K562 (cell line): ENCODE measurements around the gene TTC6. TPM values are rescaled to one million over a fixed set of nuclear protein-coding genes. Genes with fewer than 3 reads are reported as not detected.

Experiments
- ATAC-seq: fragments of 200-7000 bp; cut with Tn5 transposase; 3 replicates; pipeline ENCODE4 v1.9.1; 2020; ENCODE audit warnings: moderate library complexity
- BruUV-seq: library from RNA; stranded (reverse); fragments of 400-500 nt; replicated peaks from 2 replicates; lab custom pipeline; 2021; lab: Mats Ljungman, UMichigan
- CTCF ChIA-PET: fragments of 300-600 bp; formaldehyde crosslinking; extraction: SDS; loops from one replicate; lab custom pipeline; 2021; ENCODE audit warnings: low intra/inter-chr PET ratio; lab: Yijun Ruan, JAX
- POLR2A ChIA-PET: fragments of 300-600, 350-650 bp; sonication (Branson Sonifier 250); formaldehyde crosslinking; extraction: SDS; loops from one replicate; lab custom pipeline; 2021; ENCODE audit warnings: antibody characterized with exemption, inconsistent platforms; lab: Yijun Ruan, JAX
- DNase-seq, 4 experiments: peaks; one replicate each; pipeline versions ENCODE4 v3.0.0 to v3.0.0-alpha.2; 2011 to 2018; ENCODE audit warnings: low spot score in 3 of 4, mixed read lengths in 3 of 4; ENCODE audit errors: extremely low read depth in 1 of 4
- FAIRE-seq: peaks from 2 replicates; lab custom pipeline; 2011; peaks lifted over from hg19 to GRCh38; lab: Jason Lieb, UNC
- H2AFZ ChIP-seq: 2 replicates; pipeline ENCODE4 v1.6.0; 2011; ENCODE audit warnings: low read depth, low read length, control low read depth, inconsistent platforms
- H3K27ac ChIP-seq: fragments of 200-600 bp; 3 replicates; pipeline ENCODE4 v1.8.0; 2011; ENCODE audit warnings: low read depth, mild to moderate bottlenecking, control low read depth, inconsistent platforms, low read length, moderate library complexity, mixed read lengths; ENCODE audit errors: extremely low read depth
- H3K27me3 ChIP-seq, 2 experiments: fragments of 300-600 bp in 1 of 2; 2 replicates in 1 of 2; 3 replicates in 1 of 2; pipeline versions ENCODE4 v1.6.0 to v1.8.0; 2011; ENCODE audit warnings: inconsistent platforms in 2 of 2, low read length in 2 of 2, mild to moderate bottlenecking in 1 of 2, mixed read lengths in 1 of 2, moderate library complexity in 1 of 2; ENCODE audit not compliant: control insufficient read depth in 2 of 2, insufficient read depth in 2 of 2
- H3K36me3 ChIP-seq: fragments of 300-600 bp; 3 replicates; pipeline ENCODE4 v1.8.0; 2011; ENCODE audit warnings: mild to moderate bottlenecking, low read length, inconsistent platforms; ENCODE audit not compliant: control insufficient read depth, insufficient read depth
- H3K4me1 ChIP-seq, 2 experiments: fragments of 200-600 bp in 1 of 2; replicated peaks in 1 of 2; 2 replicates in 1 of 2; 3 replicates in 1 of 2; pipeline versions ENCODE4 v1.5.1 to v1.8.0; 2011; ENCODE audit warnings: inconsistent platforms in 2 of 2, low read length in 2 of 2, mild to moderate bottlenecking in 1 of 2, mixed read lengths in 1 of 2, moderate library complexity in 1 of 2; ENCODE audit not compliant: control insufficient read depth in 2 of 2, insufficient read depth in 2 of 2
- H3K4me2 ChIP-seq: 2 replicates; pipeline ENCODE4 v1.6.1; 2011; ENCODE audit warnings: low read length, control low read depth, inconsistent platforms, mixed read lengths; ENCODE audit not compliant: insufficient read depth
- H3K4me3 ChIP-seq: fragments of 200-600 bp; sonication (generic), shearing (Covaris generic); 2 replicates; pipeline ENCODE4 v1.5.1; 2016; ENCODE audit warnings: control low read depth, inconsistent platforms
- H3K79me2 ChIP-seq: fragments of 200-600 bp; 3 replicates; pipeline ENCODE4 v1.8.0; 2011; ENCODE audit warnings: low read length, inconsistent platforms; ENCODE audit not compliant: control insufficient read depth, insufficient read depth
- H3K9ac ChIP-seq, 2 experiments: 2 replicates each; pipeline versions ENCODE4 v1.6.0 to v1.6.1; 2011; ENCODE audit warnings: low read depth in 2 of 2, low read length in 2 of 2, control low read depth in 1 of 2, inconsistent platforms in 1 of 2, mild to moderate bottlenecking in 1 of 2, mixed read lengths in 1 of 2; ENCODE audit not compliant: insufficient read depth in 1 of 2
- H3K9me1 ChIP-seq: one replicate; pipeline ENCODE4 v1.6.0; 2011; ENCODE audit warnings: inconsistent platforms, mild to moderate bottlenecking, low read length, moderate library complexity; ENCODE audit not compliant: control insufficient read depth, insufficient read depth
- H3K9me3 ChIP-seq: replicated peaks from 2 replicates; pipeline ENCODE4 v1.5.1; 2011; ENCODE audit warnings: low read depth, low read length, inconsistent platforms; ENCODE audit not compliant: control insufficient read depth, insufficient read depth
- H4K20me1 ChIP-seq: replicated peaks from 2 replicates; pipeline ENCODE4 v1.6.1; 2011; ENCODE audit warnings: low read length, inconsistent platforms, mixed read lengths; ENCODE audit not compliant: control insufficient read depth, insufficient read depth
- ATF7 ChIP-seq: fragments of 450-650 bp; IDR thresholded peaks from 2 replicates; pipeline ENCODE4 v1.7.1; 2014; ENCODE audit warnings: mild to moderate bottlenecking, moderate library complexity
- CSDE1 ChIP-seq, 2 experiments: fragments of 450-650 bp; IDR thresholded peaks; 2 replicates each; pipeline ENCODE4 v1.6.1; 2016; ENCODE audit warnings: mild to moderate bottlenecking in 1 of 2
- FUS ChIP-seq: fragments of 200-400 bp; formaldehyde crosslinking; optimal IDR thresholded peaks from 2 replicates; pipeline ENCODE3; 2017; ENCODE audit warnings: low read depth, low read length
- HIVEP1 ChIP-seq: fragments of 250-450 bp; sonication (Bioruptor Pico); IDR thresholded peaks from 2 replicates; pipeline ENCODE4 v1.4.0; 2020; ENCODE audit warnings: mild to moderate bottlenecking
- HNRNPUL1 ChIP-seq: fragments of 200-400 bp; formaldehyde crosslinking; IDR thresholded peaks from 2 replicates; pipeline ENCODE4 v1.6.1; 2017; ENCODE audit warnings: low read length
- MCM7 ChIP-seq, 2 experiments: fragments of 450-650 bp; IDR thresholded peaks; 2 replicates each; pipeline ENCODE4 v1.6.1; 2016 to 2018
- RFX1 ChIP-seq: fragments of 450-650 bp; IDR thresholded peaks from 2 replicates; pipeline ENCODE4 v1.6.1; 2016; ENCODE audit warnings: mild to moderate bottlenecking, moderate library complexity
- SREBF1 ChIP-seq: fragments of 150-350 bp; IDR thresholded peaks from 2 replicates; pipeline ENCODE4 v1.6.1; 2014; ENCODE audit warnings: antibody characterized with exemption, low read depth, low read length, borderline replicate concordance
- ZNF41 ChIP-seq: fragments of 250-450 bp; sonication (Bioruptor Pico); conservative IDR thresholded peaks from 2 replicates; pipeline ENCODE4 v1.4.0; 2020; ENCODE audit warnings: mild to moderate bottlenecking
- ZNF77 ChIP-seq: fragments of 250-450 bp; sonication (Bioruptor Pico); IDR thresholded peaks from 2 replicates; pipeline ENCODE4 v1.5.0; 2020
- WGBS: fragments of 100-300 bp; shearing (Covaris generic); methylation state at CpG from one replicate; pipeline ENCODE4 v1.1.6; 2016; ENCODE audit warnings: low coverage, mixed read lengths; ENCODE audit not compliant: insufficient coverage; ENCODE audit errors: missing lambda C conversion rate; 5-methylcytosine and 5-hydroxymethylcytosine counted together
- in situ Hi-C: fragments of 300-500 bp; cut with MboI; formaldehyde crosslinking; loops from 4 replicates; pipeline ENCODE4 v1.15.0; 2018; ENCODE audit warnings: inconsistent platforms, mixed read lengths
- intact Hi-C: fragments of 100-400 bp; cut with micrococcal nuclease; formaldehyde crosslinking; loops from 2 replicates; pipeline ENCODE4 v1.14.2; 2022
- polyA plus RNA-seq, 8 experiments: library from polyadenylated mRNA; depleted of rRNA in 4 of 8; stranded (reverse) in 5 of 8; unstranded in 3 of 8; fragments of >200 nt; fragmentation: Nextera tagmentation in 2 of 8; fragmentation: Illumina TruSeq in 1 of 8; extraction: Ambion mirVana in 2 of 8; extraction: Trizol in 1 of 8; gene quantifications; 2 replicates each; pipeline versions ENCODE4 v1.2.1 to v1.2.3, GENCODE V29; 2011 to 2014; ENCODE audit warnings: inconsistent platforms in 1 of 8, missing spikeins in 1 of 8
- total RNA-seq, 7 experiments: library from RNA; depleted of rRNA in 6 of 7; stranded (reverse); fragments of >200 nt in 6 of 7; fragmentation: Illumina TruSeq in 2 of 7; extraction: Trizol in 2 of 7; gene quantifications; 2 replicates each; pipeline versions ENCODE4 v1.2.1 to v1.2.3, GENCODE V29; 2011 to 2021; ENCODE audit warnings: low replicate concordance in 1 of 7
- TF ChIP-seq, protein P1 (sequence below): sonication (generic); formaldehyde crosslinking; IDR thresholded peaks from 2 replicates; pipeline ENCODE4 v1.8.1; 2023; ENCODE audit warnings: mild to moderate bottlenecking, missing genetic modification reagents
- TF ChIP-seq, protein P2 (sequence below): fragments of 450-650 bp; formaldehyde crosslinking; IDR thresholded peaks from 2 replicates; pipeline ENCODE4 v1.4.0; 2022; ENCODE audit warnings: mild to moderate bottlenecking, moderate library complexity

Gene TTC6
- total and polyA plus RNA-seq, 9 of the 15 experiments (the other 6 are each of a cell fraction or from before 2014, with no cell fraction given), result 0.04 to 0.23 (median 0.08) TPM; not detected in 5

DNA sequence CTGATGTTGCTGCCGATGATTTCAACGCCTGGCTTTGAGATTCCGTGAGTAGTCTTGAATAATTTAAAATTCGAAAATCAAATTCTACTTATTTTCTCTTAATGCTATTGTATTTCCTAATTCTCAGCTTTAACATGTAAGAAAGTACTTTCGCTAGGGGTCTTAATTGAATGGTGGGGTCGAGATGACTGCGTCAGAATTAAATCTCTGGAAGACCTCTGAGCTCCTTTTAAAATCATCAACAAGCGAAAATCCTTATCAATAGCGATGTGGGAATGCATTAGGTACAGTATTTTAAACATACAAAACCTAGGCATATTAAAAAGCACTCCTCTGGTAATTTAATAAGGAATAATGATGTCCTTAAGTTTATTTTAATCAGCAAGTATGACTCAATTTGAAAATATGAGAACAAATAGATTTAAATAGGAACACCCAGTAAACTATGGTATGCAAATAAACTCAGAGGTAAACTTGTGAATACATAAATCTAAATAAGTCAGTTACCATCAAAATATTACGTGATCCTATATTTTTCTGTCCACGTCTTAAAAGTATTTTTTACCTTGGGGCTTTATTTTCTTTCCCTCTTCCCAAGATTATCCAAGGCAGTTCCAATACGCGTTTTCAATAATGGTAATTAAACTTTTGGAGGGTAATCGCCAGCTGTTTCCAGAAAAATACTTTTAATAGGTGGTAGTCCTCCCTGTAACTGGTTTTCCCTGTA lies 1.8 kb upstream of the TTC6 start:
- Histone ChIP-seq H3K9ac (peak overlapping the region in 1 of 2 experiments; percentile 65; a peak in 2 of 4 replicates), H3K36me3 (no peaks in the 10 kb centered on the region), H3K9me3 (no peaks in the 10 kb centered on the region; the same call in 1 of the 2 replicates), H3K27me3 (no peaks in the 10 kb centered on the region), H3K4me3 (peak overlapping the region; percentile 56), H3K4me1 (peaks cover 3 to 20% of the 10 kb centered on the region in 2 experiments; a peak in 4 of 5 replicates), H3K9me1 (no peaks in the 10 kb centered on the region), H3K27ac (no peak overlapping the region), H2AFZ (peak overlapping the region; percentile 76), H3K4me2 (peak overlapping the region; percentile 69; the same call in 1 of the 2 replicates), H4K20me1 (no peaks in the 10 kb centered on the region), H3K79me2 (peaks cover 2% of the 10 kb centered on the region; the same call in 2 of the 3 replicates)
- ATAC-seq (no peak), FAIRE-seq (no peak), DNase-seq (no peak)
- TSS peak; percentile 60 for BruUV-seq
- intact Hi-C loops, result loop anchor here (2.0 kb wide), 2 partner anchors 279 to 347 kb away; no protein-coding TSS in a partner anchor
- in situ Hi-C loops, result loop anchor here (25.0 kb wide), 1 partner anchor 331 kb away; no protein-coding TSS in a partner anchor
- ChIA-PET POLR2A (no interaction called here), CTCF (no interaction called here)
- 49% methylated on average over 14 of the region's 14 CpGs for WGBS
- no peak for TF ChIP-seq ZNF77 (CRISPR knock-in tag)
- no peak for TF ChIP-seq FUS
- TF ChIP-seq ZNF41 (CRISPR knock-in tag), result no peak
- TF ChIP-seq, protein P1, sequence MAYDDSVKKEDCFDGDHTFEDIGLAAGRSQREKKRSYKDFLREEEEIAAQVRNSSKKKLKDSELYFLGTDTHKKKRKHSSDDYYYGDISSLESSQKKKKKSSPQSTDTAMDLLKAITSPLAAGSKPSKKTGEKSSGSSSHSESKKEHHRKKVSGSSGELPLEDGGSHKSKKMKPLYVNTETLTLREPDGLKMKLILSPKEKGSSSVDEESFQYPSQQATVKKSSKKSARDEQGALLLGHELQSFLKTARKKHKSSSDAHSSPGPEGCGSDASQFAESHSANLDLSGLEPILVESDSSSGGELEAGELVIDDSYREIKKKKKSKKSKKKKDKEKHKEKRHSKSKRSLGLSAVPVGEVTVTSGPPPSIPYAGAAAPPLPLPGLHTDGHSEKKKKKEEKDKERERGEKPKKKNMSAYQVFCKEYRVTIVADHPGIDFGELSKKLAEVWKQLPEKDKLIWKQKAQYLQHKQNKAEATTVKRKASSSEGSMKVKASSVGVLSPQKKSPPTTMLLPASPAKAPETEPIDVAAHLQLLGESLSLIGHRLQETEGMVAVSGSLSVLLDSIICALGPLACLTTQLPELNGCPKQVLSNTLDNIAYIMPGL, result no peak
- no peak for TF ChIP-seq CSDE1 (IDR thresholded peaks at IDR 0.05)
- TF ChIP-seq HNRNPUL1, result no peak
- TF ChIP-seq HIVEP1, result no peak
- TF ChIP-seq MCM7 (IDR thresholded peaks at IDR 0.05), result no peak
- no peak for TF ChIP-seq RFX1
- TF ChIP-seq, protein P2, sequence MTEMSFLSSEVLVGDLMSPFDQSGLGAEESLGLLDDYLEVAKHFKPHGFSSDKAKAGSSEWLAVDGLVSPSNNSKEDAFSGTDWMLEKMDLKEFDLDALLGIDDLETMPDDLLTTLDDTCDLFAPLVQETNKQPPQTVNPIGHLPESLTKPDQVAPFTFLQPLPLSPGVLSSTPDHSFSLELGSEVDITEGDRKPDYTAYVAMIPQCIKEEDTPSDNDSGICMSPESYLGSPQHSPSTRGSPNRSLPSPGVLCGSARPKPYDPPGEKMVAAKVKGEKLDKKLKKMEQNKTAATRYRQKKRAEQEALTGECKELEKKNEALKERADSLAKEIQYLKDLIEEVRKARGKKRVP (CRISPR knock-in tag), result no peak
- TF ChIP-seq ATF7, result no peak
- no peak for TF ChIP-seq SREBF1
